Activated CD4-positive, alpha-beta T cell treated with anti-CD3 and anti-CD28 coated beads, Interleukin-2, amount 10 ng/mL, durations not matched to agents 7 days and 5 days (primary cell): Measurements from ENCODE around the gene SERPINI1. TPM values are rescaled to one million over a fixed set of nuclear protein-coding genes. Genes with fewer than 3 reads are reported as not detected.
A peak's percentile ranks its signal among the peaks of the same experiment; 100 is the strongest.

Experiments
- CTCF ChIA-PET: fragments of 350-600 bp; sonication (Branson Sonifier 250); formaldehyde crosslinking; loops from one replicate; lab custom pipeline; 2021; ENCODE audit warnings: antibody characterized with exemption; lab: Charles Lee
- POLR2A ChIA-PET: fragments of 350-600 bp; sonication (Branson Sonifier 250); formaldehyde crosslinking; loops from one replicate; lab custom pipeline; 2021; ENCODE audit warnings: antibody characterized with exemption; lab: Charles Lee
- DNase-seq: peaks from one replicate; pipeline ENCODE4 v3.0.0-alpha.2; 2020
- H3K27ac Mint-ChIP-seq: one replicate; pipeline ENCODE4 v1.8.0; 2021; ENCODE audit warnings: mild to moderate bottlenecking, moderate library complexity, mixed read lengths
- H3K27me3 Mint-ChIP-seq: one replicate; pipeline ENCODE4 v1.8.0; 2021; ENCODE audit warnings: mixed read lengths
- H3K36me3 Mint-ChIP-seq: one replicate; pipeline ENCODE4 v1.8.0; 2021; ENCODE audit warnings: low read depth, mixed read lengths
- H3K4me1 Mint-ChIP-seq: one replicate; pipeline ENCODE4 v1.8.0; 2021; ENCODE audit warnings: mixed read lengths
- H3K4me3 Mint-ChIP-seq: one replicate; pipeline ENCODE4 v1.8.0; 2021; ENCODE audit warnings: mild to moderate bottlenecking, moderate library complexity, mixed read lengths
- H3K9me3 Mint-ChIP-seq: one replicate; pipeline ENCODE4 v1.8.0; 2021; ENCODE audit warnings: mixed read lengths
- total RNA-seq, 2 experiments: library from RNA; stranded (reverse); gene quantifications; one replicate each; pipeline ENCODE4 v1.2.3, GENCODE V29; 2021

SERPINI1 gene, protein sequence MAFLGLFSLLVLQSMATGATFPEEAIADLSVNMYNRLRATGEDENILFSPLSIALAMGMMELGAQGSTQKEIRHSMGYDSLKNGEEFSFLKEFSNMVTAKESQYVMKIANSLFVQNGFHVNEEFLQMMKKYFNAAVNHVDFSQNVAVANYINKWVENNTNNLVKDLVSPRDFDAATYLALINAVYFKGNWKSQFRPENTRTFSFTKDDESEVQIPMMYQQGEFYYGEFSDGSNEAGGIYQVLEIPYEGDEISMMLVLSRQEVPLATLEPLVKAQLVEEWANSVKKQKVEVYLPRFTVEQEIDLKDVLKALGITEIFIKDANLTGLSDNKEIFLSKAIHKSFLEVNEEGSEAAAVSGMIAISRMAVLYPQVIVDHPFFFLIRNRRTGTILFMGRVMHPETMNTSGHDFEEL
- 1 to 10 TPM; 2.1 to 3.1 TPM for total RNA-seq

DNA sequence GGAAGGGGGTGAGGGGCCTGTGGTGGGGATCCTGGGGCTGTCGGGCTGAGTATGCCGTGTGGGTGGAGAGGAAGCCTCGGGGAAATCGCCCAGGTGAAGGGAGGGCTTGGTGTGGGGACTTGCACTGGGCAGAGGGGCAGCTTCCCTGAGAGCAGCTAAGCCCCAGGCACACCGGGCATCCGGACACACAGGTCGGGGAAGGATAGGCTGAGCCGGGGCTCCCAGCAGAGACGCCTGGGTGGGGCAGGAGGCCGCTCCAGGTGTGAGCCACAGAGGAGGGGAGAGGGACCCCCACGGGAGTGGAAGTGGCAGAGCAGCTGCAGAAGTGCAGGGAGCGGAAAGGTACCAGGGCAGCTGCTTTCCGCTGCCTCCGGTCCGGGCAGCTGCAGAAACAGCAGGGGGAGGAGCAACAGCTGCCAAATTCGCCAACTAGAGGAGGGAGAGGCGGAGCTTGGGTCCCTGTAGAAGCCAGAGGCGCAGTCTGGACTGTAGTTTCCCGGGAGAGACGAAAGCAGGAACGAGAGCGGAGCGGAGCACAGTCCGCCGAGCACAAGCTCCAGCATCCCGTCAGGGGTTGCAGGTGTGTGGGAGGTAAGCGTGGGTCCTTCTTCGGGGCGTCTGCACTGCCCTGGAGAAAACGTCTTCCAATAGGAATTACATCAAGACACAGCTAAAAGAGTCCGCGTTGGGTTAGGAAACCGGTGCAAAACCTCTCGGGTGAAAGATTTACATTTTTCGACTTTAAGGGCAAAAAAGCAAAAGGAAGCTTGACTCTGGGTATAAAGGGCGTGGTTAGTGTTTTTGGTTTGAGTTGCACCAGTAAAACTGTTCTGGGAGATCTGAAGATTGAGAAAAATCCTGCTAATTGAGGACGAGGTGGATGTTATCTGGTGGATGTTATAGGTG lies at the start of gene SERPINI1:
Gene SERPINI1, plus strand, starts transcription at position 489 of the 906 bp plus-strand sequence. CDS start 53,408 bp downstream, outside the sequence.
- no peak within 1 kb of the TSS for H3K27ac Mint-ChIP-seq
- no peak within 1 kb of the TSS for H3K4me3 Mint-ChIP-seq
- ChIA-PET POLR2A (interaction anchor here (0.9 kb wide), 1 partner anchor 47 kb away, joined by 4 read pairs; no protein-coding TSS in a partner anchor), CTCF (interaction anchor here (0.9 to 1.8 kb wide), 5 partner anchors 10 to 355 kb away, joined by 3 to 4 read pairs (median 3); partner anchors contain the start of gene ZBBX)
- H3K27me3 Mint-ChIP-seq, result no peaks in the 10 kb centered on the region
- H3K9me3 Mint-ChIP-seq, result no peaks in the 10 kb centered on the region
- H3K36me3 Mint-ChIP-seq, result peaks cover 13% of the 10 kb centered on the region
- peaks cover 37% of the 10 kb centered on the region for H3K4me1 Mint-ChIP-seq
- peak; percentile 86 for DNase-seq

DNA sequence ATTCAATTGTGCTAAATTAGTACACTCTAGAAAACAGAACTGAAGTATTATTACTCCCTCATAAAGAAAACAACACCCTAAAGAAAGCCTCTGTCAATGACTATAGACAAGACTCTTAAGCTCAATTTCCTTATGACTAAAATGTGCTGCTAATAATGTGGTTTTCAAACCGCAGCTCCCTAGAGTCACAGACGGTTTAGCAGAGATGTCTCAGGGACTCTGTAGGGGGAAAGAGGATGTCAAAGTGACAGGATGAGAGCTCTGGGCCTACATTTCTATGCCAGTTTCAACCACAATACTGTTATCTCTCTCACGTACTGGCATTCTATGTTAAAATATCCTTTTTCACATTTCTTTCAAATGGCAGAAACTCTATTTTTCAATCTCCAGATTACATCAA lies 44.2 kb upstream of the SERPINI1 start:
- peaks cover 21% of the 10 kb centered on the region for H3K4me1 Mint-ChIP-seq
- CTCF ChIA-PET, result interaction anchor here (0.7 kb wide), 1 partner anchor 12 kb away, joined by 3 read pairs; no protein-coding TSS in a partner anchor
- peaks cover 32% of the 10 kb centered on the region for H3K36me3 Mint-ChIP-seq
- no peaks in the 10 kb centered on the region for H3K27me3 Mint-ChIP-seq
- H3K4me3 Mint-ChIP-seq, result no peak overlapping the region
- POLR2A ChIA-PET, result no interaction called here
- DNase-seq, result peak; percentile 44
- peak overlapping the region; percentile 14 for H3K27ac Mint-ChIP-seq
- no peaks in the 10 kb centered on the region for H3K9me3 Mint-ChIP-seq

DNA sequence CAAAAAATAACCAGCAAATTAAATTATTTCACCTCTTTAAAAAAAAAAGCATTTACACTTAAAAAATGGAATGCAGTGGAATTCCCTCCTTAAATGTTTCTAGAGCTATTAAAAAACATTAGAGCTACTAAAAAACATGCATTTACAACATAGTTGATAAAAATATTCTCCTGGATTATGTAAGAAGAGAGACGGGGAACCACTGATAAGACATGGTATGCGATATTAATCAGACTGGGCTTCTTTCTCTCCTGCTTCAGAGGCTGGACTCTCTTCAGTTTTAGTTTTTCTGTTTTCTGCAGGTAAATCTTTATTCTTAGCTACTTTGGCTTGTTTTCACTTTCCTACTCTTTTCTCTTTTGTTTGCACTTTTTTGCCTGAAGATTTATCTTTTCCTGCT lies 41.4 kb upstream of the SERPINI1 start:
- no peak for DNase-seq
- peak overlapping the region; percentile 14 for H3K27ac Mint-ChIP-seq
- ChIA-PET POLR2A (no interaction called here), CTCF (interaction anchor here (1.4 kb wide), 1 partner anchor 9 kb away, joined by 4 read pairs; no protein-coding TSS in a partner anchor)
- H3K27me3 Mint-ChIP-seq, result no peaks in the 10 kb centered on the region
- no peak overlapping the region for H3K4me3 Mint-ChIP-seq
- peaks cover 36% of the 10 kb centered on the region for H3K36me3 Mint-ChIP-seq
- H3K4me1 Mint-ChIP-seq, result peaks cover 21% of the 10 kb centered on the region
- no peaks in the 10 kb centered on the region for H3K9me3 Mint-ChIP-seq

DNA sequence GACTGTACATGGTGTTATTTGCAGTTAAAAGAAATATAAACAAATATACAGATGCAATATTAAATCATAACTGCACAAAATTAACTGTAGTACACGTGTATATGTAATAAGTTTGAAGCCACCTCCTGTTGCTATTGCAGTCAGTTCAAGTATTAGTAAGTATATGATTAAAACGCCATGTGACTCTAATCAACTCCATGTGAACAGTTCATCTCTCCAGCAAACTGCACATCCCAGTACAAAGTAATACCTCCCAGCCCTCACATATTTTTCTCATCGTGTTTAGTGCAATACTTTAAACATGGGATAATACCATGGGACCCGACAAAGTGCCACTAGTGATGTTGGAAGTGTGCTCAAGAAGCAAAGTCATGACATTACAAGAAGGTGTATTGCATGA lies 35.5 kb upstream of the SERPINI1 start:
- ChIA-PET POLR2A (no interaction called here), CTCF (no interaction called here)
- Mint-ChIP-seq H3K27me3 (no peaks in the 10 kb centered on the region), H3K9me3 (no peaks in the 10 kb centered on the region), H3K36me3 (peaks cover 39% of the 10 kb centered on the region), H3K4me3 (no peak overlapping the region), H3K27ac (no peak overlapping the region), H3K4me1 (peaks cover 3% of the 10 kb centered on the region)
- no peak for DNase-seq

DNA sequence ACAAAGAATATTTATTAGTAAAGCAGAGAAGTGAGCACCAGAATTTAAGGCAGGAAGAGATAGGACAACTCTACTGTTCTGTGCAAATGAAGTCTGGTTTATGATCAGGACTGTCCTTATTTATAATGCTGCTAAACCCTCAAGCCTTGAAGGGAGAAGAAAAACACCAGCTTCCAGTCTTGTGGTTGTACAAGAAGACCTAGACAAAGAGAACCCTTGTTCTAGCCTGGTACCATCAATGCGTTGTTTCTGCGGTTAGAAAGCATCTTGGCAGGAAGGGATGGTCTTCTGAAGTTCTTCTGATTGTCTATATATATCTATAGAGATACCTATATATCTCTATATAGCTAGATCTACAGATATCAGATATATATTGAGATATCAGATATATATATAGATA lies 34.6 kb upstream of the SERPINI1 start:
- no peaks in the 10 kb centered on the region for H3K9me3 Mint-ChIP-seq
- no peak overlapping the region for H3K27ac Mint-ChIP-seq
- CTCF ChIA-PET, result no interaction called here
- peaks cover 35% of the 10 kb centered on the region for H3K36me3 Mint-ChIP-seq
- peaks cover 3% of the 10 kb centered on the region for H3K4me1 Mint-ChIP-seq
- DNase-seq, result no peak
- POLR2A ChIA-PET, result no interaction called here
- H3K4me3 Mint-ChIP-seq, result no peak overlapping the region
- H3K27me3 Mint-ChIP-seq, result no peaks in the 10 kb centered on the region

DNA sequence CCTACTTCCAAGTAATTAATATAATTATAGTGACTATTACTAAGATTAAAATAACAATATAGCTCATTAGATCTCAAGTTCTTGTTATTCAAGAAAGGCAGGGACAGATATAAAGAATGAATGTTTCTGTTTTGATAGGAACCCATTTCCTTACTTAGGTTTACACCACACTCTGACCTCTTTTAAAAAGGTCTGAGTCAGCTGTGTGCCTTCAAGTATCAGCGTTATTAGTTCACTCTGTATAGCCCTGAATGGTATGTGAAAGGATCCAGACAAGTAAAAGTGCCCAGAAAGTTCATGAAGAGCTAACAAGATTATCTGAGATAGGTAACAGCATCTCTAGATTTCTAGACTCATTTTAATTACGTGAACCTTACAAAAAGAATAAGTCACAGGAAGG lies 29.7 kb upstream of the SERPINI1 start:
- H3K36me3 Mint-ChIP-seq, result peaks cover 51% of the 10 kb centered on the region
- H3K4me1 Mint-ChIP-seq, result peaks cover 7% of the 10 kb centered on the region
- H3K4me3 Mint-ChIP-seq, result no peak overlapping the region
- ChIA-PET CTCF (interaction anchor here (0.6 to 1.4 kb wide), 2 partner anchors 9 to 1953 kb away, joined by 3 read pairs; no protein-coding TSS in a partner anchor), POLR2A (no interaction called here)
- no peak overlapping the region for H3K27ac Mint-ChIP-seq
- no peak for DNase-seq
- H3K9me3 Mint-ChIP-seq, result no peaks in the 10 kb centered on the region
- H3K27me3 Mint-ChIP-seq, result no peaks in the 10 kb centered on the region

DNA sequence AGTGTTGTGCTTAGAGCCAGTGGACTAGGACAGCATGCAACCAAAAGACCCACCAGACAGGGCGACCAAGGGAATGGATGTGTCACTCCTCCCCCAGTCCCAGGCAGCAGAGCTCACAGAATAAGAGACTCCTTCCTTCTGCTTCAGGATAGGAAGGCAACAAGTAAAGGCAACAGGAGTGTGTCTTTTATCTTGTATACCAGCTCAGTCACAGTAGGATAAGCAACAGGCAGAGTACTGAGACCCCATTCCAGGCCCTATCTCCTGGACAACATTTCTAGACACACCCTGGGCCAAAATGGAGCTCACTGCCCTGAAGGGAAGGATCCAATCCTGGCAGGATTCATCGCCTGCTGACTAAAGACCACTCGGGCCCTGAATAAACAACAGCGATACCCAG lies 25.8 kb upstream of the SERPINI1 start:
- Mint-ChIP-seq H3K36me3 (peaks cover 73% of the 10 kb centered on the region), H3K4me1 (peaks cover 31% of the 10 kb centered on the region), H3K27me3 (no peaks in the 10 kb centered on the region), H3K4me3 (no peak overlapping the region), H3K9me3 (peaks cover 4% of the 10 kb centered on the region), H3K27ac (no peak overlapping the region)
- no peak for DNase-seq
- ChIA-PET POLR2A (no interaction called here), CTCF (interaction anchor here (1.0 to 1.1 kb wide), 2 partner anchors 14 to 26 kb away, joined by 3 read pairs; partner anchors contain the start of gene SERPINI1)

DNA sequence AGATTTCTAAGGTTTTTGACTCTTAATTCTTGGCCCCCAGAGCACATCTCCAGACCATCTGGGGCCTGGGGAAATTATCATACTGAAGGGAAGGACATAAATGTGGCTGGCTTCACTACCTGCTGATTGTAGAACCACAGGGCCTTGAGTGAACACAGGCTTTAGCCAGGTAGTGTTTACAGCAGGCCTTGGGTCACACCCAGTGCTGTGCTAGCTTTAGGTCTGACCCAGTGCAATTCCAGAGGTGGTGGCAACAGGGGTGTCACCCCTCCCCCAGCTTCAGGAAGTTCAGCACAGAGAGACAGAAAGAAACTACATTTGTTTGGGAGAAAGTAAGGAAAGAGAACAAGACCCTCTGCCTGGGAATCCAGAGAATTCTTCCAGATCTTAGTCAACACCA lies 25.0 kb upstream of the SERPINI1 start:
- Mint-ChIP-seq H3K27ac (no peak overlapping the region), H3K36me3 (peaks cover 81% of the 10 kb centered on the region), H3K4me1 (peaks cover 39% of the 10 kb centered on the region), H3K9me3 (peaks cover 4% of the 10 kb centered on the region), H3K4me3 (no peak overlapping the region), H3K27me3 (no peaks in the 10 kb centered on the region)
- POLR2A ChIA-PET, result no interaction called here
- CTCF ChIA-PET, result interaction anchor here (1.0 kb wide), 1 partner anchor 14 kb away, joined by 3 read pairs; no protein-coding TSS in a partner anchor
- DNase-seq, result no peak

DNA sequence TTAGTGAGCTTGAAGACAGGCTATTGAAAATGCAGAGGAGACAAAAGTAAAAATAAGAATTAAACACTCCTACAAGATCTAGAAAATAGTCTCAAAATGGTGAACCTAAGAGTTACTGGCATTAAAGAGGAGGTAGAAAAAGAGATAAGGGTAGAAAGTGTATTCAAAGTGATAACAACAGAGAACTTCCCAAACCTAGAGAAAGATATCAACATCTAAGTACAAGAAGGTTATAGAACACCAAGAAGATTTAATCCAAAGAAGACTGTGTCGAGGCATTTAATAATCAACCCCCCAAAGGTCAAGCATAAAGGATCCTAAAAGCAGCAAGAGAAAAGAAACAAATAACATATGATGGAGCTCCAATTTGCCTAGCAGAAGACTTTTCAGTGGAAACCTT lies 24.1 kb upstream of the SERPINI1 start:
- Mint-ChIP-seq H3K4me3 (no peak overlapping the region), H3K9me3 (peaks cover 4% of the 10 kb centered on the region), H3K27me3 (no peaks in the 10 kb centered on the region), H3K27ac (no peak overlapping the region), H3K36me3 (peaks cover 82% of the 10 kb centered on the region), H3K4me1 (peaks cover 40% of the 10 kb centered on the region)
- POLR2A ChIA-PET, result no interaction called here
- CTCF ChIA-PET, result no interaction called here
- no peak for DNase-seq

DNA sequence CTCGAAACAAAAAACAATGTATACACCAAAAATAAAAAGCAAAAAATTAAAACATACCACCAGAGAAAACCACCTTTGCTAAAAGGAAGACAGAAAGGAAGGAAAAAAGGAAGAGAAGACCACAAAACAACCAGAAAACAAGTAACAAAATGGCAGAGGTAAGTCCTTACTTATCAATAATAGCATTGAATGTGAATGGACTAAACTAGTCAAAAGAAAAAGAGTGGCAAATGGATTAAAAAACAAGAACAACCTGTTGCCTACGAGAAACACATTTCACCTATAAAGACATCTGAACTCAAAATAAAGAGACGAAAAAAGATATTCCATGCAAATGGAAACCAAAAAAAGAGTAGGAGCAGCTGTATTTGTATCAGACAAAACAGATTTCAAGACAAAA lies 23.1 kb upstream of the SERPINI1 start:
- H3K36me3 Mint-ChIP-seq, result peaks cover 85% of the 10 kb centered on the region
- DNase-seq, result no peak
- CTCF ChIA-PET, result no interaction called here
- POLR2A ChIA-PET, result no interaction called here
- no peak overlapping the region for H3K27ac Mint-ChIP-seq
- no peaks in the 10 kb centered on the region for H3K27me3 Mint-ChIP-seq
- peaks cover 4% of the 10 kb centered on the region for H3K9me3 Mint-ChIP-seq
- no peak overlapping the region for H3K4me3 Mint-ChIP-seq
- H3K4me1 Mint-ChIP-seq, result peaks cover 40% of the 10 kb centered on the region

DNA sequence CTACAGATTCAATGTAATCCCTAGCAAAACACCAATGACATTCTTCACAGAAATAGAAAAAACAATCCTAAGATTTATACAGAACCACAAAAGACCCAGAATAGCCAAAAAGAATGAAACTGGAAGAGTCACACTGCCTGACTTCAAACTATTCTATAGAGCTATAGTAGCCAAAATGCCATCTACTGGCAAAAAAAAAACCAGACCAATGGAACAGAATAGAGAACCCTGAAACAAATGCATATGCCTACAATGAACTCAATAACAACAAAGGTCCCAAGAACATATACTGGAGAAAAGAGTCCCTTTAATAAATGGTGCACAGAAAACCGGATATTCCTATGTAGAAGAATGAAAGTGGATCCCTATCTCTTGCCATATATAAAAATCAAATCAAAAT lies 20.6 kb upstream of the SERPINI1 start:
- Mint-ChIP-seq H3K27me3 (no peaks in the 10 kb centered on the region), H3K9me3 (peaks cover 4% of the 10 kb centered on the region), H3K27ac (no peak overlapping the region), H3K4me1 (peaks cover 38% of the 10 kb centered on the region), H3K36me3 (peaks cover 87% of the 10 kb centered on the region), H3K4me3 (no peak overlapping the region)
- CTCF ChIA-PET, result interaction anchor here (1.2 to 1.5 kb wide), 2 partner anchors 9 to 13 kb away, joined by 3 read pairs; no protein-coding TSS in a partner anchor
- POLR2A ChIA-PET, result no interaction called here
- no peak for DNase-seq

DNA sequence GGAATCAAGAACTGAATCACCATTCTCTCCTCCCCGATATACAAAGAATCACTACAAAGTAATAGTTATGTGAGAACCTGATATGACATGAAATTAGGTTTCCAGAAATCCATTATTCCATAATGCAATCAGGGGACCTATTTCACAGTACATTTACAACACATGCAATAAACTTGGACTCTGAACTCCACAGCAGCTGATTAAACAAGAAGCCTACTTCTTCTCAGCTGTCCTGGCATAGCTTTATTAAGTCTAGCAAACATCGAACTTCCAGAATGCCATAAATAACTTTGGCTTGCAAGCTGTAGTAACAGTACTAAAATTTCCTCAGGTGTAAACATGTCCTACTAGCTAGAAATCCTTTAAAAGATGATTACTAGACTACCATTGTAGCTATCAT lies 18.6 kb upstream of the SERPINI1 start:
- POLR2A ChIA-PET, result no interaction called here

More for the DNA sequence above, 18.6 kb upstream of the SERPINI1 start:
- Mint-ChIP-seq H3K27me3 (no peaks in the 10 kb centered on the region), H3K4me1 (peaks cover 42% of the 10 kb centered on the region), H3K4me3 (no peak overlapping the region), H3K36me3 (peaks cover 80% of the 10 kb centered on the region), H3K27ac (no peak overlapping the region), H3K9me3 (peaks cover 4% of the 10 kb centered on the region)
- DNase-seq, result no peak
- CTCF ChIA-PET, result no interaction called here
